ENCODE data around the gene CHST11.

DNA sequence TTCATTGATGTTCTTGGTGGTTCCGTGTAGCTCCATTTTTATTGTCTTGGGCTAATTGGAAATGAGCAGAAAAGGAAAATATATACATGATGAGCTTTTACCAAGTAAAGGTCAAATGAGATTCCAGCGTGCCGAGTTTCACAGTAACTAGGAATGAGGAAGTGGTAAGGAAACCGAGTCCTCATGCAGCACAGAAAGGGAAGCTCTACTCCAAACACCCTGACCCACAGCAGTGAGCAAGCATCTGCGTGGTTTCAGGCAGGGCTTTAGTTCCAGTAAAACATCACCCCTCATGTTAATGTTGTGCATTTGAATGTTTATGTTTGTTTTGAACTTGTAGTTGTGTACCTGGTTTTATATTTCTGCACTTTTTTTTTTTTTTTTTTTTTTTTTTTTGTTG, 293.3 kb downstream of the CHST11 start:
- TF ChIP-seq, protein P1, sequence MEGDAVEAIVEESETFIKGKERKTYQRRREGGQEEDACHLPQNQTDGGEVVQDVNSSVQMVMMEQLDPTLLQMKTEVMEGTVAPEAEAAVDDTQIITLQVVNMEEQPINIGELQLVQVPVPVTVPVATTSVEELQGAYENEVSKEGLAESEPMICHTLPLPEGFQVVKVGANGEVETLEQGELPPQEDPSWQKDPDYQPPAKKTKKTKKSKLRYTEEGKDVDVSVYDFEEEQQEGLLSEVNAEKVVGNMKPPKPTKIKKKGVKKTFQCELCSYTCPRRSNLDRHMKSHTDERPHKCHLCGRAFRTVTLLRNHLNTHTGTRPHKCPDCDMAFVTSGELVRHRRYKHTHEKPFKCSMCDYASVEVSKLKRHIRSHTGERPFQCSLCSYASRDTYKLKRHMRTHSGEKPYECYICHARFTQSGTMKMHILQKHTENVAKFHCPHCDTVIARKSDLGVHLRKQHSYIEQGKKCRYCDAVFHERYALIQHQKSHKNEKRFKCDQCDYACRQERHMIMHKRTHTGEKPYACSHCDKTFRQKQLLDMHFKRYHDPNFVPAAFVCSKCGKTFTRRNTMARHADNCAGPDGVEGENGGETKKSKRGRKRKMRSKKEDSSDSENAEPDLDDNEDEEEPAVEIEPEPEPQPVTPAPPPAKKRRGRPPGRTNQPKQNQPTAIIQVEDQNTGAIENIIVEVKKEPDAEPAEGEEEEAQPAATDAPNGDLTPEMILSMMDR (IDR thresholded peaks at IDR 0.05; ENCODE audit: insufficient read depth, low read length, poor library complexity, severe bottlenecking): no peak
- no peak for TF ChIP-seq EZH2phosphoT487 (conservative IDR thresholded peaks at IDR 0.05; ENCODE audit: low read length)
